Kidney epithelial cell (primary cell): ENCODE data around the gene MALSU1. TPM values are rescaled to one million over a fixed set of nuclear protein-coding genes. Genes with fewer than 3 reads are reported as not detected.

Experiments
- DNase-seq: peaks from one replicate; pipeline ENCODE4 v3.0.0-alpha.2; 2010; ENCODE audit warnings: low read depth
- H3K27me3 ChIP-seq: 2 replicates; pipeline ENCODE4 v1.6.0; 2011; ENCODE audit warnings: low read length; ENCODE audit not compliant: control insufficient read depth, insufficient read depth
- H3K36me3 ChIP-seq: 2 replicates; pipeline ENCODE4 v1.5.1; 2011; ENCODE audit warnings: low read length; ENCODE audit not compliant: control insufficient read depth, insufficient read depth
- H3K4me3 ChIP-seq: 2 replicates; pipeline ENCODE4 v1.5.1; 2011; ENCODE audit warnings: low read depth, mild to moderate bottlenecking, control low read depth, low read length
- total RNA-seq: library from RNA; depleted of rRNA; stranded (reverse); fragments of >200 nt; gene quantifications from 2 replicates; pipeline ENCODE4 v1.2.3, GENCODE V29; 2015
- TF ChIP-seq, protein P1 (sequence below): IDR thresholded peaks from 2 replicates; pipeline ENCODE4 v1.5.1; 2011; ENCODE audit warnings: mild to moderate bottlenecking, moderate library complexity, low read length, control low read depth, inconsistent platforms; ENCODE audit not compliant: insufficient read depth, poor library complexity, severe bottlenecking

Gene MALSU1
- total RNA-seq, 1 donor from 2014 or later = 58.5 TPM

DNA sequence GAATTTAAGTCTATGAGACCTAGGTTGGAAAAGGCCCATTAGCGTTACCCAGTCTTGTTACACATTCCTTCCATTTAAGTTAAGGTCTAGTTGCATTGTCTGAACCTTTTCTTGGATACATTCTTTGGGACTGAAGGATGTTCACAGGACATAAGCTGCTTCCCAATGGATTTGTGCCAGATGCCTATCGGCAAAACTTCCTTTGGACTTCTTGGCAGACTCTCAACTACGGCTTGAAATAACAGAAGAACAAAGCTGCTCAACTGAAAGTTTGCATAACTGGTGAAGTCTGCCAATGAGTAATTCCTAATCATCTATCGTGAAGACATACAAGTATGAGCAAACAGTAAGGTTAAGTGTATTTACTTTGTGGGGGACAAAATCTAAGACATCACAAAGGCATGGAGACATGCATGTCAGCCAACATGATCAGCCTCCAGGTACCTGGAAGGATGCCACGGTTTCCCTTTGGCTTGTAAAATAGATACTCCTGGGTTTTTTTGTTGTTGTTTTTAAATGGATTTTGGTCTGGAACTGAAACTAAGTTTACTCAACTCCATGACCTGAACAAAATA, 35.4 kb downstream of the MALSU1 start:
- H3K27me3 ChIP-seq = no peaks in the 10 kb centered on the region
- DNase-seq = peak; percentile 93
- TF ChIP-seq, protein P1, sequence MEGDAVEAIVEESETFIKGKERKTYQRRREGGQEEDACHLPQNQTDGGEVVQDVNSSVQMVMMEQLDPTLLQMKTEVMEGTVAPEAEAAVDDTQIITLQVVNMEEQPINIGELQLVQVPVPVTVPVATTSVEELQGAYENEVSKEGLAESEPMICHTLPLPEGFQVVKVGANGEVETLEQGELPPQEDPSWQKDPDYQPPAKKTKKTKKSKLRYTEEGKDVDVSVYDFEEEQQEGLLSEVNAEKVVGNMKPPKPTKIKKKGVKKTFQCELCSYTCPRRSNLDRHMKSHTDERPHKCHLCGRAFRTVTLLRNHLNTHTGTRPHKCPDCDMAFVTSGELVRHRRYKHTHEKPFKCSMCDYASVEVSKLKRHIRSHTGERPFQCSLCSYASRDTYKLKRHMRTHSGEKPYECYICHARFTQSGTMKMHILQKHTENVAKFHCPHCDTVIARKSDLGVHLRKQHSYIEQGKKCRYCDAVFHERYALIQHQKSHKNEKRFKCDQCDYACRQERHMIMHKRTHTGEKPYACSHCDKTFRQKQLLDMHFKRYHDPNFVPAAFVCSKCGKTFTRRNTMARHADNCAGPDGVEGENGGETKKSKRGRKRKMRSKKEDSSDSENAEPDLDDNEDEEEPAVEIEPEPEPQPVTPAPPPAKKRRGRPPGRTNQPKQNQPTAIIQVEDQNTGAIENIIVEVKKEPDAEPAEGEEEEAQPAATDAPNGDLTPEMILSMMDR = no peak
- H3K36me3 ChIP-seq = no peaks in the 10 kb centered on the region
- H3K4me3 ChIP-seq = no peak overlapping the region

DNA sequence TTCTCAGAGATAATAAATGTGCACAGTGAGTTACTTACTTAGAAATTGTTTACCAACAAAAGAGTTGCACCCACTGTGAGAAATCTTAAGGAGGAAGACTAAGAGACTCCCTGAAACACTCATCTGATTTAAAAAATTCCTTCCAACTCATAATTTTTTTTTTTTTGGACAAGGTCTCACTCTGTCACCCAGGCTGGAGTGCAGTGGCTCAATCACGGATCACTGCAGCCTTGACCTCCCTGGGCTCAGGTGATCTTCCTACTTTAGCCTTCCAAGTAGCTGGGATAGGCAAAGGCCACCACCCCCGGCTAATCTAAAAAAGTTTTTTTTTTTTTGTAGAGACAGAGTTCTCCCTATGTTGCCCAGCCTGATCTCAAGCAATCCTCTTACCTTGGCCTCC, 36.0 kb downstream of the MALSU1 start:
- TF ChIP-seq, protein P1 = no peak
- no peak for DNase-seq
- H3K4me3 ChIP-seq = no peak overlapping the region
- H3K27me3 ChIP-seq = no peaks in the 10 kb centered on the region
- no peaks in the 10 kb centered on the region for H3K36me3 ChIP-seq

GRCh38 chr7:23335621-23336020, 36.5 kb downstream of the MALSU1 start:
- Histone ChIP-seq H3K4me3 (no peak overlapping the region), H3K27me3 (no peaks in the 10 kb centered on the region), H3K36me3 (no peaks in the 10 kb centered on the region)
- TF ChIP-seq, protein P1 = no peak
- DNase-seq = no peak

GRCh38 chr7:23336086-23336485, 36.9 kb downstream of the MALSU1 start:
- Histone ChIP-seq H3K36me3 (no peaks in the 10 kb centered on the region), H3K4me3 (no peak overlapping the region), H3K27me3 (no peaks in the 10 kb centered on the region)
- TF ChIP-seq, protein P1 = no peak
- no peak for DNase-seq

GRCh38 chr7:23336799-23337283, 37.7 kb downstream of the MALSU1 start:
- no peaks in the 10 kb centered on the region for H3K27me3 ChIP-seq
- H3K36me3 ChIP-seq = no peaks in the 10 kb centered on the region
- TF ChIP-seq, protein P1 = no peak
- no peak overlapping the region for H3K4me3 ChIP-seq
- DNase-seq = no peak

GRCh38 chr7:23337374-23337773, 38.2 kb downstream of the MALSU1 start:
- TF ChIP-seq, protein P1 = no peak
- Histone ChIP-seq H3K4me3 (no peak overlapping the region), H3K27me3 (no peaks in the 10 kb centered on the region), H3K36me3 (no peaks in the 10 kb centered on the region)
- no peak for DNase-seq
